ENCODE data around the gene USP35.
"Not testable (repeated sequence)": the region's sequence is repeated elsewhere in the genome, so short reads cannot be mapped to it uniquely, and the experiment has no call there.

Gene USP35

DNA sequence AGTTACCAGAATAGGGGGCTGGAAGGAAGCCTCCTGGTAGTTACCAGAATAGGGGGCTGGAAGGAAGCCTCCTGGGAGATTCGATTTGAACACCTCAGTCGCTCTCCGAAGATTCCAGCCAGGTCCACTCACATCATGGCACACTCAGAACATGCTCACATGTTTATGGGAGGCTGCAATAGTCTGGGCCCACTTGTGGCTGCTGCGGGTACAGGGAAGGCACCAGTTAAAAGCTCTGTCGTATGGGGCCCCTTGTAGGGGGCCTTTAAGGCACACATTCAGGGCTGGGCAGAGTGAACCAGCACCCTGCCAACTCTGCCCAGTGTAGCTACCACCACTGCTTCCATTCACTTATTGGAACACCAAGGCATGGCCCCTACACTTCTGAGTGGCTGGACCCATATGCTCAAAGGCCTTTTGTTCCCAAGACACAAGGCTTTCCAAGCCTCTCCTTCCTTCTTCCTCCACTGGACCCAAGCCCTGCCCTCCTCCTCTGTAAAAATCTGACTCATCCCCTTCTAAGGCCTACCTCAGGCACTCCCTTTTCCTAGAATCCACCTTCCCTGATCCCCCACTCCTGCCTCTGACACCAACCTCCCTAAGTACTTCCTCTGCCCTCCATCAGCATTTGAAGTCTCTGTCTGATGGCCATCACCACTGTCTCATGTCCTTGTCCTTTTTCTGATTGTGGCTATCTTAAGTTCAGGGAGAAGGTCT, 28.0 kb downstream of the USP35 start:
- DNase-seq: no peak

DNA sequence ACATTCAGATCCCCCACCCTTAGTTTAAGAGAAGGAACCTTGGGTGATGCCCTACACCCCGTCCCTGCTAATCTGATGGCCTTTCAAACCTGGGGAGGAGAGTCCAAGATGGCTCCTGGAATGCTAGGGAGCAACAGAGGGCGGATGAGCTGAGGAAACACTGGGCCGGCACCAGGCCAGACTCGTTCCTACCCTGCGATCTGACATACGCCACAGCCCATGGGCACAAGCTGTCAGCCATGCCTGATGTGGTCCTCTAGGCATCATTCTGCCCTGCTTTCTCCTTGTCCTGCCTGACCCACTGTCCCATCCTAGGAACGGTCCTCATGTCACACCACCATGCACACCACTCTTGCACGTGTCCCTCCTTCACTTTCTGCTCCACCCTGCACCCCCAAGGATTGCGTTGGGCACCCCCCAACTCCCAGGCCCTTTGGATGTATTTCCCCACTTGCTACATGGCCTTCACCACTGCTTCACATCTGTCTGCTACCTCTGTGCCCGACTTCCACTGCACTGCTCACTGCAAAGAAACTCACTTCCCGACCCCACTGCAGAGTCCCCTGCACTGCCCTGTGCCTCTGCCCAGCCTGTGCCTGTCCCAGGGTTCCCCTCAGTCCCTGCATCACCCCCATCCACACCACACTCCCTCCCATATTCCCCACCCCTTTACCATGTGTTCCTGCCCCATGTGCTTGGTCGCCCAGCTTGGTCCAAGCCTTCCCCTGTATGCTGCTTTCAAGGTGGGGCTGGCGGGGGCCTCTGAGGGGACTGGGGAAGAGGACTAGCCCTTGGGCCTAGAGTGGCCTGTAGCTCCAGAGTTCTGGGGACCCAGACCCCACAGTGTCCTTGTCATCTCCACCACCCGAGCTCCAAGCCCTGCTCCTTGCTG, 29.2 kb downstream of the USP35 start:
- DNase-seq: no peak

DNA sequence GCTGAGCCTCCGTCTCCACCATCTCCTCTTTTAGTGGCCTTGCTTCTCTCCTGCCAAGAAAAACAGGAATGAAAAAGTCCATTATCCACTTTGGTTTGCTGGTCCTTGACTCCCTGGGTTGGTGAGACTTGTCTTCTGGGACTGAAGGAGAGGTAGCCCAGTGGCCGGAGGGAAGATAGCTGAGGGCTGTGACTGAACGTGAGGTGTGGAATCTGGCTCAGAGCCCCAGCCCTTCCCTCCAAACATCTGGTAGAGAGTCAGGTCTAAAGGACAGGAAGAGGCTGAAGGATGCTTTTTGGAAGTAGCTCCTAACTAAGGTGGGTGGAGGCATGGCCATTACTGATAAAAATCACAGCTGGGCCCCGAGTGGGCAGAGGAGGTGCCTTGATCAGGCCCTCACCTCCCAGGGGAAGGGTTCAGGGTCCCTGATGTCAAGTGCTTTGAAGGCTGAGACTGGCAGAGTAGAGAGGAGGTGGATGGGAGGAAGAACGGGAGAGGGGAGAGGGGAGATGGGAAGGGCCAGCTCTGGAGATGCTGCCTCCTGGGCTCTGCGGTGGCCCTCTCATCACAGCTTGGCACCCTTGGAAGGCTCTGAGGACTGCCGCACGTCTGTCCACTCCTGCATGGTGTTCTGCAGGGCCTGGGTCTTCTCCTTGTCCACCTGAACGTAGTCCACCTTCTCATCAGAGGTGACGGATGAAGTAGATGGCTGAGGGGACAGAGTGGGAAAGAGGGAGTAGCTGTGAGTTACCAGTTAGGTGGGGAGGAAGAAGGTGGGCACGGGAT, 30.2 kb downstream of the USP35 start:
- no peak for DNase-seq

DNA sequence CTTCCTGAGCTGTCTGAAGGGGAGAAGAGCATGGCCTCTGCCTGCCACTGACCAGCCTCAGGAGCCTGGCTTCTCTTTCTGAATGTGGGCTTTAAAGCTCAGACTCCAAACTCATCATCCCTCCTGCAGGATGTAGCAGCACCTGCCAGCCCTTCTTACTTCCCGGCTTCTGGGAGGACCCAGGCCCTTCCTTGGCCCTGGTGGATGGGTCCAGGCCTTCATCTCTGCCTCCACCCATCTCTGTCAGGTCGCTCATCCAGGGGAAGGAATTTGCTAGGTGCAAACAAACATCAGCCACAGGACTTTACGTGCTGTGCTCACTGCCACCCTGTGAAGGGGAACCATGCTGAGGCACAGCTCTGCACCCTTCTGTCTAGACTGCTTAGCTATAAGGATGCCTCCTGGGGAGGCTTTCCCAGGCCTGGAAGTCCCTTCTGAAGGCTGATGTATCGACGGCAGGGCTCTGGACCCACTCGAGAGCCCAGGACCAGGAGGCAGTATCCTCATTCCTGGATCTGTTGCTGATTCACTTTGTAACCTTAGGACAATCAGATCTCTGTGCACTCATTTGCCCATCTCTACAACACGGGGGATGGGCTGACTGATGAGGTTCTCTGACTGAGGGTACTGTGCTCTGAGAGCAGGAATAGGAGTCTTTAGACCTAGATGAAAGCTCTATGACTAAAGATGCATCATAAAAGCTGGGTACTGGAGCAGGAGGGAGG, 30.9 kb downstream of the USP35 start:
- DNase-seq: no peak

- DNase-seq: no peak
Observed at GRCh38 chr11:78220218-78221157, 31.8 kb downstream of the USP35 start.

DNA sequence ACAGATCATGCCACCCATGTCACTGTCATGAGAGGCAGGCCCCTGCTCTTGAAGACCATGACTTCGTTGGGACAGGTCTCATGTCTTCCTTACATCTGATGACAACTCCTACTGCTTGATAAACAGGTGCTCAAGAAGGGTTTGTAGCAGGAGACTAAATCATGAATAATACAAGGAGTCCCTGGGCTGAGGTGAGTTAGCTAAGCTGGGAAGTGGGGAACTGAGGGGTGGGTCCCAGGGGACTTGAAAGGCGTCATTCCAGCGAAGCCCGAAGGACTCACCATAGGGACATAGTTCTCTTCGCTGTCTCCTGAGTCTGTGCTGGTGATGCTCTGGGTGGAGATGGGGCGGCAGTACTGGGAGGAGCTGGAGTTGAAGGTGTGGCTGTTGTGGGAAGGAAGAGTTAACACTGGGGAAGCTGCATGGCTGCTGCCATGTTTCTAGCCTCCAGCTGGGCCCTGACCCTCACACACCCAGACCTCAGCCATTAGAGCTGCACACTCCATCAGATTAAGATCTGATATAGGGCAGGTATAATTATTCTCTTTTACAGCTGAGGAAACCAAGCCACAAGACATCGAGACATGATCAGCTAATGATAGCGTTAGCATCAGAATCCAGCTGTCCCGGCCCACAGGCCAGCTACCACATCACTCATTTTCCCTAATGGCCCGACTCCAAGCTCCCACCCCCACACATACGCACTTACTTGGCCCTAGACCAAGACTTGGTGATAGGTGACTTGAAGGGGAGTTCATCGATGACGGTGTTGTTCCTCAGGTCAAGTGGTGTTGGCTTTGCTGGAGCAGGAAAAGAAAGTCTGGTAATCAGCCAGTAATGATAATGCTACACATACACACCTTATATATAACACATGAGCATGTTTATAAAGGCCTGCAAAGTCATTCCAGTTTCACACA, 32.9 kb downstream of the USP35 start:
- DNase-seq: no peak

- DNase-seq: not testable (repeated sequence)
Observed at GRCh38 chr11:78222726-78223125, 34.0 kb downstream of the USP35 start.

DNA sequence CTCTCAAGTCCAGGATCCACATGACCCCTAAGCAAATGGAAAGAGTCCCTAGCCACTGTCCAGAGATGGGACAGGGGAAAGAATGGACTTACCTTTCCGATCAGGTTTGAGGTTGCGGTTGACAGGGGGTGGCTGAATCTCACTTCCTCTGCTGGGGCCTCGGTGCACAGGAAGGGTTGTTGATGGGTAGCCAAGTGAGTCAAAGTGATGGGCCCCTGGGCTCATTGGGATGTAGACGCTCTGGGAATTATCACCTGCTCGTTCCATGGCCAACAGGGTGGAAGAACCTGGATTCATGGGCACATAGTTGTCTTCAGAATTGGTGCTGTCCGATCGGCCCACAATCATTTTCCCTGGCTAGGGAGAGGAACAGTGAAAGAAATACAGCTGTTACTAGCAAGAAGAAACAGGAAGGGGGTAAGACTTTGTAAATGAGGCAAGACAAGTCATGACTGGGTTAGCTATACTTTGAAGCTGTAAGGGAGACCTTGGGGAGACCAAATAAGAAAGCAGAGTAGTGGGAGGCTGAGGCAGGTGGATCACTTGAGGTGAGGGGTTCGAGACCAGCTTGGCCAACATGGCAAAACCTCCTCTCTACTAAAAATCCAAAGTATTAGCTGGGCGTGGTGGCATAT, 34.7 kb downstream of the USP35 start:
- DNase-seq: no peak

GRCh38 chr11:78224506-78224905, 35.8 kb downstream of the USP35 start:
- no peak for DNase-seq

GRCh38 chr11:78224906-78225420, 36.2 kb downstream of the USP35 start:
- DNase-seq: no peak

GRCh38 chr11:78226684-78227680, 38.3 kb downstream of the USP35 start:
- no peak for DNase-seq

- DNase-seq: no peak
Observed at GRCh38 chr11:78227921-78228320, 39.2 kb downstream of the USP35 start.

GRCh38 chr11:78228467-78228866, 39.7 kb downstream of the USP35 start:
- no peak for DNase-seq

DNA sequence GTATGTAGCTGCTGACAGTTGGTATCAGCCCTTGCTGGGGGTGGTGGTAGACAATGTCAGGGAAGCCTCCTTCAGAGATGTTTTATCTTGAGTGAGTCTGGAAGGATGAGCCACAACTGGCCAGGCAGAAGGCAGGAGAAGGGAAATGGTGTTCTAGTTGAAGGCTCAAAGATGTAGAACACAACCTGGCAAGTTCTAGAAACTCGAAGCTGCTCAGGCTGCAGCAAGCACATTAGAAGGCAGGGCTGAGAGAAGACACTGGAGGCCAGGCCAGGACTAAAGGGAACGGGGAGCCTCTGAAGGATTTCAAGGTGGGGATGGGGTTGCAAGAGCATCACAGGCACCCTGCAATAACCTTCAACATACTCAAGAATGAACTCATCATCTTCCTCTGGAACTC, 40.4 kb downstream of the USP35 start:
- no peak for DNase-seq

- DNase-seq: no peak
Observed at GRCh38 chr11:78230161-78230877, 41.6 kb downstream of the USP35 start.

DNA sequence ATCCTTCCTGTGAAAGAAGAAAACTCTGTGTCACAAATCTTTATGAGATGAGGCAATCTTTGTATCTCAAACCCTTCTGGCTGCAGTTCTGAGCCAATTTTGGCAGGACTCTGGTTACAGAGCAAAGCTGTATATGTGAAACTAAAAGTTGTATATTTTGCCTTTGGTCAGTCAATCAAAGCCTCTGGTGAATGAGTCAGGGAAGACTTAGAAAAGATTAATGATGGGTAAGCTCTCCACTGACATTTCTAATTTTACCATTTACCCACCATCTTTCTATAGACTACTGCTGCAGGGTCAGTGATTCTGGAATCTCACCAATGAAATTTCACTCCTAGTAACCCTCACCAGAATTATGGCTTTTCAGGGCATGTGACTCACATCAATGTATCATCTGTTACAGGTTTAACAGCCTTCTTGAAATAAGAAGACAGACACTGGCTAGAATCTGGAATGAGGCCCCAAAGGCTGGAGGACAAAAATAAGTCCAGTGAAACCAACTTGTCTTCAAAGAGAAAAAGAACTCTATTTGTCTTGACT, 43.3 kb downstream of the USP35 start:
- DNase-seq: no peak

DNA sequence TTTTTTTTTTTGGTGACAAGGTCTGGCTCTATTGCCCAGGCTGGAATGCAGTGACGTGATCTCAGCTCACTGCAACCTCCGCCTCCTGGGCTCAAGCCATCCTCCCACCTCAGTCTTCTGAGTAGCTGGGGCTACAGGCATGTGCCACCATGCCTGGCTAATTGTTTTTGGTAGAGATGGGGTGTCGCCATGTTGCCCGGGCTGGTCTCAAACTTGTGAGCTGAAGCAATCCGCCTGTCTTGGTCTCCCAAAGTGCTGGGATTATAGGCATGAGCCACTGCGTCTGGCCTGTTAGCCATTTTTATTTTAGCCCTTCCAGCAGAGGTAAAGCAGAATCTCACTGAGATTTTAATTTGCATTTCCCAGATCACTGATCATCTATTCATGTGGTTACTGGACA, 44.3 kb downstream of the USP35 start:
- not testable (repeated sequence) for DNase-seq

Data from activated CD4-positive, alpha-beta T cell treated with anti-CD3 and anti-CD28 coated beads, Interleukin-2, amount 50 U/mL, for 4 hours (primary cell).